ENCODE data around the gene NF2.

DNA sequence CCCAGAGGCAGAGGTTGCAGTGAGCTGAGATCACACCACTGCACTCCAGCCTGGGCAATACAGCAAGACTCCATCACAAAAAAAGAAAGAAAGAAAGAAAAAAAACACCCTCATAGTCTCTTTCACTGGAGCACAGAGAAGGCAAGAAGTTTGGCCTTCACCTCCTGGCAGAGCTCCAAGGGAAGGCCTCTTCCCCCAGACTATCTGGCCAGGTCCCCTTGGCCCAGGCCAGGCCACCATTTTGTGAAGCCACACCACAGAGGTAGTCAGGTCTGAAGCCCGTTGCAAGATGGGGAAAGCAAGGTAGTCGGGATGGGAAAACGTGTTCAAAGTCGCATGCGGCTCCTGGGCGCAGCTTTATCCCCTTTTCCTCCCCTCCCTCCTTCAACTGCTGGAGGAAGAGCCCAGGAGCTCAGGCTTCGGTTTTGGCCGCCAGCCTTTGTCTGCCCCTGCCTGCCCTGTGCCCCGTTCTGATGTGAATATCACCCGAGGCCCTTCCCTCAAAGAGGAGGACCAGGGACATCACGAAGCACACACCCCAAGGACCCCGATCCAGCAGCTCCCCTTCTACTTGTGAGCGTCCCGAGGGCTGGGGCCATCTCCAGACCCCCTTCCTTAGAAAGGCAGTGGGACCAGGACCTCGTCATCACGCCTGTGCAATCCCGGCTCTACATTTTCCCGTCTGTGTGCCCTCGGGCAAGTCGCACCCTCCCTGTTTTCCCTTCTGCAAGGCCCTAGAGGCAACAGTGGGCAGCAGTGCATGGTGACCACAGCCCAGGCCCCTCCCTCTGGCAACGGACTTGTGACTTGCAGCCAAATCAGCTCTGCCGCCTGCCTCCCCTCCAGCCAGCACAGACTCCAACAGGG is 134.1 kb downstream of the NF2 start:
- TF ChIP-seq, protein P1, sequence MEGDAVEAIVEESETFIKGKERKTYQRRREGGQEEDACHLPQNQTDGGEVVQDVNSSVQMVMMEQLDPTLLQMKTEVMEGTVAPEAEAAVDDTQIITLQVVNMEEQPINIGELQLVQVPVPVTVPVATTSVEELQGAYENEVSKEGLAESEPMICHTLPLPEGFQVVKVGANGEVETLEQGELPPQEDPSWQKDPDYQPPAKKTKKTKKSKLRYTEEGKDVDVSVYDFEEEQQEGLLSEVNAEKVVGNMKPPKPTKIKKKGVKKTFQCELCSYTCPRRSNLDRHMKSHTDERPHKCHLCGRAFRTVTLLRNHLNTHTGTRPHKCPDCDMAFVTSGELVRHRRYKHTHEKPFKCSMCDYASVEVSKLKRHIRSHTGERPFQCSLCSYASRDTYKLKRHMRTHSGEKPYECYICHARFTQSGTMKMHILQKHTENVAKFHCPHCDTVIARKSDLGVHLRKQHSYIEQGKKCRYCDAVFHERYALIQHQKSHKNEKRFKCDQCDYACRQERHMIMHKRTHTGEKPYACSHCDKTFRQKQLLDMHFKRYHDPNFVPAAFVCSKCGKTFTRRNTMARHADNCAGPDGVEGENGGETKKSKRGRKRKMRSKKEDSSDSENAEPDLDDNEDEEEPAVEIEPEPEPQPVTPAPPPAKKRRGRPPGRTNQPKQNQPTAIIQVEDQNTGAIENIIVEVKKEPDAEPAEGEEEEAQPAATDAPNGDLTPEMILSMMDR (IDR thresholded peaks at IDR 0.05) = no peak
- no peak for TF ChIP-seq POLR2AphosphoS5 (IDR thresholded peaks at IDR 0.05)
- no peak for TF ChIP-seq POLR2A (IDR thresholded peaks at IDR 0.05)

Data from transverse colon (tissue), 4 donors.